ENCODE measurements around the gene EEA1. TPM values are rescaled to one million over a fixed set of nuclear protein-coding genes. Genes with fewer than 3 reads are reported as not detected.

EEA1 gene
- total RNA-seq, 1 experiment from 2014 or later = 14.9 TPM

- H3K4me3 Mint-ChIP-seq = no peak overlapping the region
- H4K8ac ChIP-seq (replicated peaks; ENCODE audit: insufficient read length, low read depth, low read length) = no peak overlapping the region
- no peak overlapping the region for H2BK5ac ChIP-seq (ENCODE audit: insufficient read length, low read length)
- no peaks in the 10 kb centered on the region; the same call in 1 of the 2 replicates for H3K4me1 ChIP-seq (ENCODE audit: insufficient read depth, low read length)
- no peak overlapping the region for H4K5ac ChIP-seq (ENCODE audit: insufficient read length, low read depth, low read length)
- H3K56ac ChIP-seq (ENCODE audit: insufficient read length, low read depth, low read length) = no peak overlapping the region
- H3K27me3 ChIP-seq (ENCODE audit: insufficient read depth, low read length) = no peaks in the 10 kb centered on the region
- no peak overlapping the region for H3K9ac ChIP-seq (ENCODE audit: extremely low read depth, insufficient read length, low read length)
- H3K27ac Mint-ChIP-seq = no peak overlapping the region
- TF ChIP-seq, protein P1, sequence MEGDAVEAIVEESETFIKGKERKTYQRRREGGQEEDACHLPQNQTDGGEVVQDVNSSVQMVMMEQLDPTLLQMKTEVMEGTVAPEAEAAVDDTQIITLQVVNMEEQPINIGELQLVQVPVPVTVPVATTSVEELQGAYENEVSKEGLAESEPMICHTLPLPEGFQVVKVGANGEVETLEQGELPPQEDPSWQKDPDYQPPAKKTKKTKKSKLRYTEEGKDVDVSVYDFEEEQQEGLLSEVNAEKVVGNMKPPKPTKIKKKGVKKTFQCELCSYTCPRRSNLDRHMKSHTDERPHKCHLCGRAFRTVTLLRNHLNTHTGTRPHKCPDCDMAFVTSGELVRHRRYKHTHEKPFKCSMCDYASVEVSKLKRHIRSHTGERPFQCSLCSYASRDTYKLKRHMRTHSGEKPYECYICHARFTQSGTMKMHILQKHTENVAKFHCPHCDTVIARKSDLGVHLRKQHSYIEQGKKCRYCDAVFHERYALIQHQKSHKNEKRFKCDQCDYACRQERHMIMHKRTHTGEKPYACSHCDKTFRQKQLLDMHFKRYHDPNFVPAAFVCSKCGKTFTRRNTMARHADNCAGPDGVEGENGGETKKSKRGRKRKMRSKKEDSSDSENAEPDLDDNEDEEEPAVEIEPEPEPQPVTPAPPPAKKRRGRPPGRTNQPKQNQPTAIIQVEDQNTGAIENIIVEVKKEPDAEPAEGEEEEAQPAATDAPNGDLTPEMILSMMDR (conservative IDR thresholded peaks at IDR 0.05) = no peak
- no peak overlapping the region for H2BK20ac ChIP-seq (ENCODE audit: low read depth, low read length, poor library complexity, severe bottlenecking)
- no peak overlapping the region for H2AFZ ChIP-seq (ENCODE audit: low read length)
- no peak overlapping the region for H3K4ac ChIP-seq (ENCODE audit: low read depth, low read length)
- H3K4me1 Mint-ChIP-seq = peaks cover 32 to 35% of the 10 kb centered on the region in 2 experiments
- no CpG with 5 or more reads among the region's 2 CpGs for WGBS (ENCODE audit: extremely low coverage, insufficient read length, low lambda C conversion rate)
- no peak overlapping the region for H3K18ac ChIP-seq (ENCODE audit: insufficient read length, low read depth, low read length)
- H3K23me2 ChIP-seq (ENCODE audit: insufficient read length, low read depth, low read length, poor library complexity, severe bottlenecking) = no peaks in the 10 kb centered on the region
- H3K79me1 ChIP-seq (ENCODE audit: insufficient read depth, low read depth, low read length, poor library complexity, severe bottlenecking) = no peaks in the 10 kb centered on the region
- no peaks in the 10 kb centered on the region; a peak in 3 of 7 replicates for H3K36me3 Mint-ChIP-seq (ENCODE audit: insufficient read depth in 1 of 3, low read depth in 3 of 3)
- H2BK120ac ChIP-seq (ENCODE audit: low read depth, low read length, poor library complexity, severe bottlenecking) = no peak overlapping the region
- H3K23ac ChIP-seq (ENCODE audit: insufficient read length, low read depth, low read length) = no peak overlapping the region
- H4K91ac ChIP-seq (ENCODE audit: insufficient read length, low read depth, low read length) = no peak overlapping the region
- no peak overlapping the region for H3K27ac ChIP-seq (ENCODE audit: insufficient read length, low read depth, low read length)
- H3K27me3 Mint-ChIP-seq (ENCODE audit: low read depth) = no peaks in the 10 kb centered on the region
- H2AK5ac ChIP-seq (ENCODE audit: insufficient read length, low read length) = no peak overlapping the region
- no peaks in the 10 kb centered on the region; the same call in 1 of the 2 replicates for H3K79me2 ChIP-seq (ENCODE audit: insufficient read depth, low read length)
- no peaks in the 10 kb centered on the region for H3K9me3 ChIP-seq (ENCODE audit: control insufficient read depth, low read depth, low read length)
- H3T11ph ChIP-seq (ENCODE audit: low read length) = no peak overlapping the region
- H2BK12ac ChIP-seq (ENCODE audit: insufficient read length, low read depth, low read length) = no peak overlapping the region
- no peak for DNase-seq
- H3K9me3 Mint-ChIP-seq = no peaks in the 10 kb centered on the region
- no peak overlapping the region for H3K4me2 ChIP-seq (ENCODE audit: insufficient read depth, insufficient read length, low read length)
- no peak overlapping the region for H3K14ac ChIP-seq (ENCODE audit: insufficient read depth, low read length)
- H4K20me1 ChIP-seq (ENCODE audit: control insufficient read depth, insufficient read depth, insufficient read length) = no peaks in the 10 kb centered on the region
- no peak overlapping the region for H2BK15ac ChIP-seq (ENCODE audit: low read depth, low read length)
Observed at GRCh38 chr12:92915365-92915764, 13.7 kb downstream of the EEA1 start.

Measured in H9 (cell line).